B cell (primary cell): Measurements from ENCODE around the gene PHLPP1.

ENCODE experiments used
- EZH2 ChIP-seq: IDR thresholded peaks from 2 replicates; pipeline ENCODE4 v1.6.1; 2012; ENCODE audit warnings: borderline replicate concordance, low read depth, mild to moderate bottlenecking, moderate library complexity, low read length; ENCODE audit not compliant: insufficient read depth, poor library complexity, severe bottlenecking
- TF ChIP-seq, protein P1 (sequence below): fragments of 200-600 bp; IDR thresholded peaks from one replicate; pipeline ENCODE4 v1.8.0; 2022; ENCODE audit warnings: antibody characterized with exemption, mild to moderate bottlenecking

DNA sequence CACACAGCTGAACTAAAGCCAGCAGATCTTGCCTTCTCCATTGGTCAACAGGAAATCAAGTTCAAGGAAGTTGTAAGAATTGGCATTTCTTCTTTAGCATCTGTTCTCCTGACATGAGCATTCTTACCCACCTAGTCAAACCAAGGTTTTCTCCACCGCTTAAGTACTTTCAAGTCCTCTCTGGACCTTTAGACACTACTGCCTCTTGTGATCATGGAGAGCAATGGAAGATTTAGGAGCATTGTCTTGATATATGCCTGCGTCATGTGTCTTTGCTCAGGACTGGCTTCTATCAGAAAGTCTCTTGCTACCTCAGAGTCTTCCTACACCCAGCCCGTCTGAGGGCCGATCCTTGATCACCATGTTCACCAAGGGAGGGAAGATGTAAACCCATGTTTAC lies 262.2 kb downstream of the PHLPP1 start:
- TF ChIP-seq, protein P1, sequence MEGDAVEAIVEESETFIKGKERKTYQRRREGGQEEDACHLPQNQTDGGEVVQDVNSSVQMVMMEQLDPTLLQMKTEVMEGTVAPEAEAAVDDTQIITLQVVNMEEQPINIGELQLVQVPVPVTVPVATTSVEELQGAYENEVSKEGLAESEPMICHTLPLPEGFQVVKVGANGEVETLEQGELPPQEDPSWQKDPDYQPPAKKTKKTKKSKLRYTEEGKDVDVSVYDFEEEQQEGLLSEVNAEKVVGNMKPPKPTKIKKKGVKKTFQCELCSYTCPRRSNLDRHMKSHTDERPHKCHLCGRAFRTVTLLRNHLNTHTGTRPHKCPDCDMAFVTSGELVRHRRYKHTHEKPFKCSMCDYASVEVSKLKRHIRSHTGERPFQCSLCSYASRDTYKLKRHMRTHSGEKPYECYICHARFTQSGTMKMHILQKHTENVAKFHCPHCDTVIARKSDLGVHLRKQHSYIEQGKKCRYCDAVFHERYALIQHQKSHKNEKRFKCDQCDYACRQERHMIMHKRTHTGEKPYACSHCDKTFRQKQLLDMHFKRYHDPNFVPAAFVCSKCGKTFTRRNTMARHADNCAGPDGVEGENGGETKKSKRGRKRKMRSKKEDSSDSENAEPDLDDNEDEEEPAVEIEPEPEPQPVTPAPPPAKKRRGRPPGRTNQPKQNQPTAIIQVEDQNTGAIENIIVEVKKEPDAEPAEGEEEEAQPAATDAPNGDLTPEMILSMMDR, result no peak
- TF ChIP-seq EZH2, result no peak
